ENCODE data around the gene KIF14. TPM values are rescaled to one million over a fixed set of nuclear protein-coding genes. Genes with fewer than 3 reads are reported as not detected.

The KIF14 gene
- total and polyA plus RNA-seq, 2 of the 8 experiments (the other 6 are each of a cell fraction or from before 2014, with no cell fraction given), result 2.6 to 23.3 TPM

GRCh38 chr1:200666309-200666708 is 45.8 kb upstream of the KIF14 start:
- no peak overlapping the region for H2BK15ac ChIP-seq (ENCODE audit: low read length)
- H3K23ac ChIP-seq (ENCODE audit: insufficient read length), result no peak overlapping the region
- no peaks in the 10 kb centered on the region for H3K27me3 ChIP-seq (replicated peaks in 1 of 4; ENCODE audit: control insufficient read depth in 3 of 4, extremely low read depth in 1 of 4, insufficient read depth in 3 of 4, low read length in 3 of 4)
- peaks cover 0 to 19% of the 10 kb centered on the region in 2 experiments; a peak in 3 of 4 replicates for H3K79me2 ChIP-seq (ENCODE audit: control insufficient read depth in 1 of 2, insufficient read depth in 2 of 2, low read length in 2 of 2)
- no peaks in the 10 kb centered on the region for H3K9me3 ChIP-seq (ENCODE audit: insufficient read depth in 2 of 2, low read depth in 1 of 2, low read length in 1 of 2)
- peak overlapping the region; percentile 17 for H3K4ac ChIP-seq (replicated peaks; ENCODE audit: insufficient read length, low read depth, low read length)
- no peak overlapping the region for H3K14ac ChIP-seq (ENCODE audit: insufficient read length)
- H3K4me3 ChIP-seq (ENCODE audit: extremely low read depth in 1 of 4, insufficient read depth in 2 of 4, low read depth in 3 of 4, low read length in 4 of 4), result 0 out of 8 replicates have a peak overlapping the region, but pooled peaks of 1 of the 4 experiments have one; percentile 2
- H4K8ac ChIP-seq (ENCODE audit: extremely low read depth, insufficient read depth, low read length), result no peak overlapping the region
- POLR2A ChIA-PET (ENCODE audit: partially characterized antibody), result no interaction called here
- no peak overlapping the region for H2BK5ac ChIP-seq (ENCODE audit: low read depth, low read length)
- no peak overlapping the region for H2BK120ac ChIP-seq (replicated peaks; ENCODE audit: low read depth, low read length)
- peaks cover 0 to 8% (median 5%) of the 10 kb centered on the region in 4 experiments; a peak in 4 of 7 replicates for H3K4me1 ChIP-seq (replicated peaks in 1 of 4; ENCODE audit: control insufficient read depth in 3 of 4, insufficient read depth in 4 of 4, low read length in 3 of 4)
- 0 out of 2 replicates have a peak, but pooled peaks cover 2% of the 10 kb centered on the region for H3K79me1 ChIP-seq (ENCODE audit: low read depth, low read length)
- CTCF ChIA-PET (ENCODE audit: partially characterized antibody), result interaction anchor here (1.2 kb wide), 1 partner anchor 109 kb away, joined by 3 read pairs; no protein-coding TSS in a partner anchor
- H3K18ac ChIP-seq (ENCODE audit: extremely low read depth, low read length), result no peak overlapping the region
- FAIRE-seq (no peak), DNase-seq (ENCODE audit: low read depth in 1 of 2, low spot score in 2 of 2) (no peak)
- H2AFZ ChIP-seq (ENCODE audit: low read length), result no peak overlapping the region
- 0 out of 2 replicates have a peak overlapping the region, but pooled peaks have one; percentile 30 for H2AK5ac ChIP-seq (ENCODE audit: low read depth, low read length)
- H4K91ac ChIP-seq (replicated peaks; ENCODE audit: insufficient read length, low read length), result no peak overlapping the region
- H3K4me2 ChIP-seq (ENCODE audit: insufficient read depth in 1 of 2, low read depth in 2 of 2, low read length in 2 of 2), result peak overlapping the region; percentile 2 to 25; a peak in 2 of 4 replicates
- H3K27ac ChIP-seq (ENCODE audit: low read depth, low read length), result peak overlapping the region; percentile 2; the same call in 1 of the 2 replicates
- H4K5ac ChIP-seq (ENCODE audit: insufficient read length, low read depth, low read length), result no peak overlapping the region
- peaks cover 3% of the 10 kb centered on the region; the same call in 1 of the 2 replicates for H3K23me2 ChIP-seq (ENCODE audit: low read depth, low read length)
- no peak overlapping the region for H3K56ac ChIP-seq (replicated peaks; ENCODE audit: insufficient read length, low read depth, low read length)
- H2BK20ac ChIP-seq (ENCODE audit: low read length), result no peak overlapping the region
- peaks cover 0 to 18% (median 10%) of the 10 kb centered on the region in 4 experiments; a peak in 5 of 8 replicates for H3K36me3 ChIP-seq (ENCODE audit: control insufficient read depth in 2 of 4, insufficient read depth in 4 of 4, low read length in 3 of 4)
- no peak overlapping the region for H3K9ac ChIP-seq (replicated peaks in 1 of 4; ENCODE audit: extremely low read depth in 1 of 4, low read depth in 3 of 4, low read length in 3 of 4)
- 83% methylated on average over 8 of the region's 8 CpGs; no CpG with 5 or more reads in 1 of the 2 experiments for WGBS, 2 experiments (ENCODE audit: extremely low coverage in 1 of 2, insufficient coverage in 1 of 2, insufficient read length in 1 of 2, insufficient replicate concordance in 2 of 2, low coverage in 1 of 2, low lambda C conversion rate in 2 of 2, missing lambda C conversion rate in 1 of 2)
- no peak overlapping the region; the same call in 1 of the 2 replicates for H2BK12ac ChIP-seq (ENCODE audit: low read depth, low read length)
- H4K20me1 ChIP-seq (replicated peaks in 1 of 2; ENCODE audit: control insufficient read depth in 1 of 2, insufficient read depth in 2 of 2, low read length in 2 of 2), result no peaks in the 10 kb centered on the region
- TF ChIP-seq SRF (IDR thresholded peaks at IDR 0.05; ENCODE audit: low read depth, low read length), result no peak
- no peak for TF ChIP-seq BCL11A (IDR thresholded peaks at IDR 0.05; ENCODE audit: low read depth in 2 of 2, low read length in 2 of 2)
- TF ChIP-seq NRF1 (IDR thresholded peaks at IDR 0.05; ENCODE audit: low read depth, low read length), result no peak
- TF ChIP-seq KDM5A (IDR thresholded peaks at IDR 0.05; ENCODE audit: low read length), result no peak
- no peak for TF ChIP-seq BRCA1 (IDR thresholded peaks at IDR 0.05; ENCODE audit: low read depth, low read length)
- no peak for TF ChIP-seq NANOG (IDR thresholded peaks at IDR 0.05; ENCODE audit: insufficient read depth, low read depth, low read length, poor library complexity, severe bottlenecking)
- TF ChIP-seq ATF2 (IDR thresholded peaks at IDR 0.05; ENCODE audit: low read length), result no peak
- no peak for TF ChIP-seq RXRA (IDR thresholded peaks at IDR 0.05; ENCODE audit: insufficient read depth, low read depth, low read length)
- TF ChIP-seq ATF3 (IDR thresholded peaks at IDR 0.05; ENCODE audit: insufficient read depth, low read depth, low read length), result no peak
- no peak for TF ChIP-seq PHF8 (conservative IDR thresholded peaks at IDR 0.05; ENCODE audit: low read depth, low read length)
- TF ChIP-seq FOSL1 (IDR thresholded peaks at IDR 0.05; ENCODE audit: insufficient read depth, low read depth, low read length), result no peak

All from H1 (cell line).